DOHH2 (cell line): ENCODE results near the gene KCNAB3.
A peak's percentile ranks its signal among the peaks of the same experiment; 100 is the strongest.

ENCODE experiments used
- H3F3A ChIP-seq: fragments of 200-600 bp; sonication (generic), shearing (Covaris generic); 2 replicates; pipeline ENCODE4 v1.6.0; 2016; ENCODE audit warnings: antibody characterized with exemption, mild to moderate bottlenecking; ENCODE audit not compliant: control insufficient read depth, insufficient read depth
- H3K27ac ChIP-seq: fragments of 200-600 bp; sonication (generic); 2 replicates; pipeline ENCODE4 v1.5.1; 2014; ENCODE audit warnings: low read depth, mild to moderate bottlenecking, low read length, moderate library complexity
- H3K27me3 ChIP-seq: fragments of 200-600 bp; sonication (generic); 2 replicates; pipeline ENCODE4 v1.6.1; 2014; ENCODE audit warnings: mild to moderate bottlenecking, low read length, mixed read lengths; ENCODE audit not compliant: control insufficient read depth
- H3K36me3 ChIP-seq: fragments of 200-600 bp; sonication (generic); 2 replicates; pipeline ENCODE4 v1.6.1; 2014; ENCODE audit warnings: mild to moderate bottlenecking, low read length, moderate library complexity, mixed read lengths; ENCODE audit not compliant: control insufficient read depth
- H3K4me1 ChIP-seq: fragments of 200-600 bp; sonication (generic); 2 replicates; pipeline ENCODE4 v1.6.1; 2014; ENCODE audit warnings: mild to moderate bottlenecking, low read length, mixed read lengths; ENCODE audit not compliant: control insufficient read depth
- H3K4me2 ChIP-seq: fragments of 200-600 bp; sonication (generic); 2 replicates; pipeline ENCODE4 v1.6.0; 2014; ENCODE audit warnings: mild to moderate bottlenecking, low read length, moderate library complexity
- H3K4me3 ChIP-seq: fragments of 200-600 bp; sonication (generic); 2 replicates; pipeline ENCODE4 v1.5.1; 2014; ENCODE audit warnings: mild to moderate bottlenecking, low read length, mixed read lengths
- H3K79me2 ChIP-seq: fragments of 200-600 bp; sonication (generic); 2 replicates; pipeline ENCODE4 v1.6.1; 2014; ENCODE audit warnings: mild to moderate bottlenecking, low read length, mixed read lengths; ENCODE audit not compliant: control insufficient read depth
- H3K9me2 ChIP-seq: fragments of 200-600 bp; sonication (generic); replicated peaks from 2 replicates; pipeline ENCODE4 v1.6.1; 2014; ENCODE audit warnings: mild to moderate bottlenecking, low read length, mixed read lengths; ENCODE audit not compliant: control insufficient read depth
- H3K9me3 ChIP-seq: fragments of 200-600 bp; sonication (generic); 2 replicates; pipeline ENCODE4 v1.6.1; 2014; ENCODE audit warnings: antibody characterized with exemption, low read length, mixed read lengths; ENCODE audit not compliant: control insufficient read depth, insufficient read depth
- H4K20me1 ChIP-seq: fragments of 200-600 bp; sonication (generic); 2 replicates; pipeline ENCODE4 v1.6.0; 2014; ENCODE audit warnings: low read depth, mild to moderate bottlenecking, antibody characterized with exemption, low read length, moderate library complexity; ENCODE audit not compliant: control insufficient read depth, insufficient read depth
- EZH2phosphoT487 ChIP-seq: fragments of 200-600 bp; sonication (generic); IDR thresholded peaks from 2 replicates; pipeline ENCODE4 v1.6.1; 2017; ENCODE audit warnings: borderline replicate concordance, mild to moderate bottlenecking, antibody characterized with exemption, low read length, moderate library complexity, mixed read lengths
- TF ChIP-seq, protein P1 (sequence below): fragments of 200-600 bp; sonication (generic); IDR thresholded peaks from one replicate; pipeline ENCODE4 v1.5.1; 2014; ENCODE audit warnings: antibody characterized with exemption, mild to moderate bottlenecking, low read depth, low read length; ENCODE audit not compliant: poor library complexity, severe bottlenecking

KCNAB3 gene

DNA sequence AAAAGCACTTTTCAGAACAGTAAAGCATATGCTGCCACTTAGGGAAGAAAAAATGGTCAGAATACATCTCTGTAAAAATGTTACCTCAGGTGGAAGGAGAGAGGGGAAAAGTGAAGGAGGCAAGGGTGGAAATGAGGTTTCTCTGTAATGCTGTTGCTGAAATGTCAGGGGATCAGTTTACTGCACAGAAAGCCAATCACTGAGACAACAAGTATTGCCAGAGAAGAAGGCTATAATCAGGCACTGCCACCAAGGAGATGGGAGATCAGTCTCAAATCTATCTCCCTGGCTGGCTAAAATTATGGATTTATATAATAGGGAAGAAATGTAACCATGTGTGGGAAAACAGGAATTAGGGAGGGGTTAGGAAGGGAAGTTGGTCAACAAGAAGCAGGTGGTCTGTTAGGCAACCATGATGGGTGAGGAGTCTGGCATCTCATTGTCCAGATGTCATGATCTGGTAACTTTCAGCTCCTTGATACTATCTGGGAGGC, 45.0 kb upstream of the KCNAB3 start:
- Histone ChIP-seq H3K4me3 (no peak overlapping the region), H4K20me1 (no peaks in the 10 kb centered on the region), H3K27ac (no peak overlapping the region), H3K4me1 (no peaks in the 10 kb centered on the region), H3K9me2 (no peaks in the 10 kb centered on the region), H3K4me2 (no peak overlapping the region), H3K27me3 (peaks cover 13% of the 10 kb centered on the region), H3K79me2 (no peaks in the 10 kb centered on the region), H3K36me3 (no peaks in the 10 kb centered on the region), H3K9me3 (peaks cover 19% of the 10 kb centered on the region), H3F3A (no peaks in the 10 kb centered on the region)
- TF ChIP-seq, protein P1, sequence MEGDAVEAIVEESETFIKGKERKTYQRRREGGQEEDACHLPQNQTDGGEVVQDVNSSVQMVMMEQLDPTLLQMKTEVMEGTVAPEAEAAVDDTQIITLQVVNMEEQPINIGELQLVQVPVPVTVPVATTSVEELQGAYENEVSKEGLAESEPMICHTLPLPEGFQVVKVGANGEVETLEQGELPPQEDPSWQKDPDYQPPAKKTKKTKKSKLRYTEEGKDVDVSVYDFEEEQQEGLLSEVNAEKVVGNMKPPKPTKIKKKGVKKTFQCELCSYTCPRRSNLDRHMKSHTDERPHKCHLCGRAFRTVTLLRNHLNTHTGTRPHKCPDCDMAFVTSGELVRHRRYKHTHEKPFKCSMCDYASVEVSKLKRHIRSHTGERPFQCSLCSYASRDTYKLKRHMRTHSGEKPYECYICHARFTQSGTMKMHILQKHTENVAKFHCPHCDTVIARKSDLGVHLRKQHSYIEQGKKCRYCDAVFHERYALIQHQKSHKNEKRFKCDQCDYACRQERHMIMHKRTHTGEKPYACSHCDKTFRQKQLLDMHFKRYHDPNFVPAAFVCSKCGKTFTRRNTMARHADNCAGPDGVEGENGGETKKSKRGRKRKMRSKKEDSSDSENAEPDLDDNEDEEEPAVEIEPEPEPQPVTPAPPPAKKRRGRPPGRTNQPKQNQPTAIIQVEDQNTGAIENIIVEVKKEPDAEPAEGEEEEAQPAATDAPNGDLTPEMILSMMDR, result no peak
- no peak for TF ChIP-seq EZH2phosphoT487

DNA sequence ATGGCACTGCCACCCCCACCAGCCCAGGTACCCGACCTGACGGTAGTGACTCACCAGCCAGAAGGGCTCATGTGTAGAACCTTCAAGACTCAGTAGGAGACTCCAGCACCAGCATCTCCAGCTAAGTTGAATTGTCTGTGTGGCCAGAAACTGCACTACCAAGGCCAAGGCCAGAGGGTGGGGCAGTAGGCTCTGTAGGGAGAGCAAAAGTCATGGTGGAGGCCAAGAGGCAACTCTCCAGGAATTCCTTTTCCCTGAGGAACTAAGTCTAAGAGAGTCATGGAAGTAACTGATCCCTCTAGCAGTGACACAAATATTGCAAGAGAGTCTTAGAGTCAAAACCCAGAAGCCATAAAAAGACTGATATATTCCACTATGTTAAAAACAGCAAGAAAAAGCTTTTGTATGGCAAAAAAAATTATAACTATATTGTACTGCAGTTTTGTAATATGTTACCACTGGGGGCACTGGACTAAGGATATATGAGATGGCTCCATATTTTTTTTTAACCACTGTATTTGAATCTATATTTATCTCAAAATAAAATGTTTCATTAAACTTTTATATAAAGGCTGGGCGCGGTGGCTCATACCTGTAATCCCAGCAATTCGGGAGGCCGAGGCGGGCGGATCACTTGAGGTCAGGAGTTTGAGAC, 42.6 kb upstream of the KCNAB3 start:
- Histone ChIP-seq H3K27ac (no peak overlapping the region), H3F3A (no peaks in the 10 kb centered on the region), H4K20me1 (no peaks in the 10 kb centered on the region), H3K9me3 (peaks cover 19% of the 10 kb centered on the region), H3K36me3 (no peaks in the 10 kb centered on the region), H3K4me3 (no peak overlapping the region), H3K4me1 (no peaks in the 10 kb centered on the region), H3K4me2 (no peak overlapping the region), H3K9me2 (no peaks in the 10 kb centered on the region), H3K79me2 (no peaks in the 10 kb centered on the region), H3K27me3 (peaks cover 13% of the 10 kb centered on the region)
- TF ChIP-seq, protein P1, result peak; percentile 28
- TF ChIP-seq EZH2phosphoT487, result no peak

DNA sequence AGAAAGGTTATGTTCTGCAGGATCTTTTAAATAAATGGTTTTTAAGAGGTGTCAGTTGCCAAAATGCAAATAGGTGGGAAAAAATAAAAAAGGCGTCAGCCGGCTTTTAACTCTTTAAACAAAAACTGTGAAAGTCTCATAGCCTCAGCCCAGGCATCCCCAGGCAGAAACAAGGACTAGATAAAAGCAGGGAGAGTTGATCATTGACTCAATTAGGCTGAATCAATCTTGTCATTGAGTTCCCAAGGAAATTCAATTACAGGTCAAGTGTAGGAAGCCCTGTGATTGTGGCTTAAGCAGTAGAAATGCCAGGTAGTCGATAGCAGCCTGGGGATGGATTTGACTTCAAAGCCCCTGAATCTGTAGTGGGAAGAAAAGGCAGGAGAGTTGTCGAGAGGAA, 42.0 kb upstream of the KCNAB3 start:
- Histone ChIP-seq H3K4me3 (no peak overlapping the region), H3F3A (no peaks in the 10 kb centered on the region), H3K36me3 (no peaks in the 10 kb centered on the region), H3K27me3 (peaks cover 11% of the 10 kb centered on the region), H3K4me1 (no peaks in the 10 kb centered on the region), H3K4me2 (no peak overlapping the region), H4K20me1 (no peaks in the 10 kb centered on the region), H3K9me2 (no peaks in the 10 kb centered on the region), H3K9me3 (peaks cover 19% of the 10 kb centered on the region), H3K27ac (no peak overlapping the region), H3K79me2 (no peaks in the 10 kb centered on the region)
- no peak for TF ChIP-seq EZH2phosphoT487
- TF ChIP-seq, protein P1, result no peak
